Stimulated activated CD8-positive, alpha-beta memory T cell treated with anti-CD3 and anti-CD28 coated beads, Interleukin-15, amount 100 ng/mL, for 4 hours (primary cell): ENCODE measurements around the gene CARS2.
"Not testable (repeated sequence)": the region's sequence is repeated elsewhere in the genome, so short reads cannot be mapped to it uniquely, and the experiment has no call there.

Experiments
- DNase-seq, 2 donors: peaks; one replicate each; pipeline ENCODE4 v3.0.0-alpha.2; 2020; ENCODE audit warnings: low read depth in 2 of 2

The CARS2 gene

DNA sequence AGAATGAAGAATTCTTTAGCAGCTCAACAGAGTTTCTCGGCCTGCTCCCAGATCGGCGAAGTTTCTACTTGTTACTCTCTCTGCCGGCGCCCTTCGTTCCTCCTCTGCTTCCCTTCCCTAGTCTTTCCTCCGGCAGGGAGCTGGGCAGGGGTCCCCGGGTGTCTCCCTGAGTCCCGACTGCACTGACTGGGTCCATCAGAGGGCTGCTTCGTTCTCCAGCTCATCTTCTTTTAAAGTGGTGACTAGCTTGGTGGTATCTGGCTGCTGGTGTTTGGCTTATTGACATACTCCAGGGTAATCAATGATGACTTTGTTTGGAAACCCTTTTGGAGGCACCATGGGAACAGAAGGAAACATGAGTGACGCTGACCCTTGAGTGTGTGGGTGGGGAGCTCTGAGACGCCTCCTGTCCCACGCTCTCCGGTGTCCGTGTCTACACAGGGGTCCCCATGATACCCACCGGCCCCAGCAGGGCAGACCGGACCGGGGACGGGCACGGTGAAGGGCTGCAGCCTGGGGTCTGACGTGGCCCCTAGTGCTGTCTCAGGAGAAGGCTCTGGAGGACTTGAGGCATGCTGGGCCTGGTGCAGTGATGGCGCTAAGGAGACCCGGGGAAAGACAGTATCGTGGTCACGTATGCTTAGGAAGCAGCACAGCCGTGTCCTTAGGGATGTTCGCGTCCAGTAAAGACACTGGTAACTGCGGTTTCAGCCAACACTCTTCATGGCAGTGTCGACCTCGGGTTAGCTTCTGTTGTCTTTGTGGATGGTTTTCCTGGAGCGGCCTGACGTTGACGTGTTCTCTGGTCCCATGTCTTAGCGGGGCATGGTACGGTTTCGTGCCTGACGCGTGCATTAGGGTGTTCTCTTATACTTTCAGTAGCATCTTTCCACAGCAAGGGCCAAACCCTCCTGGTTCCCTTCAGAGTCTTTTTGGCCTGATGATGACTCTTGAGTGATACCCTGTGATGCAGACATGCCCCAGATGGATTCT lies 66.8 kb downstream of the CARS2 start:
- no peak for DNase-seq

DNA sequence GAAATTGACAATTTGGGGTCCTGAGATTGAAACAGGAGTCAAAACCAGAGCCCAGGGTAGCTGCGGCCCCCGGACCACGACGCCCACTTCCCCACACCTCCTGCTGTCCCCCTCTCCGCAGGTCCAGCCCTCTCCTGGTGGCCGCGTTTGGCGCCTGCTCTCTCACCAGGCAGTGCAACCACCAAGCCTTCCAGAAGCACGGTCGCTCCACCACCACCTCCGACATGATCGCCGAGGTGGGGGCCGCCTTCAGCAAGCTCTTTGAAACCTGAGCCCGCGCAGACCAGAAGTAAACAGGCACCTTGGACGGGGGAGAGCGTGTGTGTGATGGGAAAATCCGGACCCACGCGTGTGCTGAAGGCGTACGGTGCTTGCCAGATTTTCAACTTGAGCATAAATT lies 67.7 kb downstream of the CARS2 start:
- no peak for DNase-seq

DNA sequence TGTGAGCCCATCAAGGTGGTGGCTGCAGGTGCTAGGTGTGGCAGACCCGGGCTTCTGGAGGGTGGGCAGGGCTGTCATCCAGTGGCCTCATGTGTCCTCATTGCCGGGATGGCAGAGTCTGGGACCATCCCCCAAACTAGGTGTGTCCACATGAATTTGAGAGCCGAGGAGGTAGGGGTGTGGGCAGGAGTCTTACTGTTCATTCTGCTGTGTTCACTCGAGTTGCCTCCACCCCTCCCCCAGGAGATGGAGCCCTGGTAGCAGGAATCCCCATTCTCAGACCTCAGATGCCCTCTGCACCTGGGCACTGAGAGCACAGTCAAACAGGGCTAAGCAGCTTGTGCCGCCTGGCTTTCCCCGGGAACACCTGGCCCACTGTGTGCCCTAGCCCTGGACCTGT lies 68.2 kb downstream of the CARS2 start:
- no peak for DNase-seq

DNA sequence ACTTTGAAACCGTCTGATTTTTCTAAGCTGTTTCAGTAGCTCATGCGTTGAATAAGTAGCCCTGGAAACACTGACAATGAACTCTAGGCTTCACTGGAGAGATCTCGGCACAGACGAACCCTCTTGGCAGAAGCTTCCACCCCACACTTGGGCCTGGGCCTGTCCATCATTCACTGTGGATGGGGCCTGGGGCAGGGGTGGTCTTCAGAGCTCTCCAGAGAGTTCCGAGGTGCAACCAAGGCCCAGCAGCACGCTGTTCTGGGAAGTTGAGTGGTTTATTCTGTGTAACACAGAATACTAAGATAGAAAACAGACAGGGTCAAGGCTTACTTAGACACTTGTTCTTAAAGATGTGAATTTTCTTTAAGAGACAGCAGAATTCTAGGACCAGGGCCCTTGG lies 68.6 kb downstream of the CARS2 start:
- no peak for DNase-seq

DNA sequence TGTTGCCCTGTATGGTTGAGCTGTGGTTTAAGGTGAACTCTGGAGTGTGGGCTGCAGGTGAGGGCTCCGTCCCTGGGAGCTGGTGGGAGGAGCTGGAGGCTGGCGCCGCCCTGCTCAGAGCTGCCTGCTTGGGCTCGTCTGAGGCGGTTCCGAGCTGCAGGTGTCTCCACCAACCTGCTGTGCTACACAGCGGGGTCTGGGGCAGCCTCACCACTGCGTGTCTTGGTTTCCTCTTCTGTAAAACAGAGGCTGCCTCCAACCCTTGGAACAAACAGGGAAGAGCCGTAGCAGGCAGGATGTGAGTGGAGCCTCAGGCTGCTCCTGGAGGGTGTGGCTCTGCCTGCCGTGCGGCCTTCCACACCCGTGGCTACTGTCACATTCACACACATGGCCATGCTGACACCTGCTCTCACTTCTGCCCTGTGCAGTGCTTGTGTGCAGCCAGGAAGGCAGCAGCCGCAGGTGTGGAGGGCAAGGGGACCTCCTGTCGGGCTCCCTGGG lies 69.2 kb downstream of the CARS2 start:
- DNase-seq = no peak

DNA sequence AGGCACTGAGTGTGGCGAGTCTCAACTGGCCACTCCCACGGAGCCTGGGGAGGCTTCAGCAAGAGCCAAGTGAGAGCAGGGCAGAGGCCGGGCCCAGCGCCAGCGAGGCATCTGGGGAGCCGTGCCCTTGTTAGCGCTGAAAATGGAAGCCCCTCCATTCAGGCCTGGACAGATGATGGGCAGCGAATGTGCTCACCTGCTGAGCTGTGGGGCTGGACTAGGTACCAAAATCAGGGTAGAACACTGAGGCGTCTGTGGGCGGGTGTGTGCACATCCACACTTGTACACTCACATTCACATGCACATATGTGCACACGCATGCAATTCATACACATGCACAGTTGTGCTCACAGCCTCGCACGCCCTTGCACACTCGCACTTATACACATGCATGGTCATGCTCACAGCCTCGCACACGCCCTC lies 69.9 kb downstream of the CARS2 start:
- DNase-seq = no peak

DNA sequence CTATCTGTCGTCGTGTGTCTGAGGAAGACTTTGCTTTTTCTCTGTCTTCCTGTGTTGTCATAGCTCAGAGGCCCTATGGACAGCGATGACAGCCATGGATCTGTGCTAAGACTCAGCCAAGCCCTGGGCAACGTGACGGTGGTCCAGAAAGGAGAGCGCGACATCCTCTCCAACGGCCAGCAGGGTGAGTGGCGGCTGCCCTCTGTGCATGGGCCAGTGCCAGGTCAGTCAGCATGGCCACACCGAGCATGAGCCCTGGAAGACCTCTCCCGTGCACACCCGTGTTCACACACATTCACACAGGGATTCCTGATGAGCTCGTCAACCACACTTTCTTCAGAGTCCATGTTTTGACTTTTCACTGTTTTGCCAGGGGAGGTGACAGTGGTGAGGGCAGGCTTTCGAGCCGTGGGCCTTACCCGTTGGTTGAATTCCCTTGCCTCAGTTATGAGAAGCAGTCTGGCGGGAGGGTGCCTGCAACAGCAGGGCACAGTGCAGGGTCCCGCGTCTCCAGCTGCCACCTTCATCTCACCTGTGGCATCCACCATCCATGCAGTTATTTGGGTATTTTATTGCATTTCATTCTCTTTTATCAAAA lies 70.4 kb downstream of the CARS2 start:
- DNase-seq = no peak

DNA sequence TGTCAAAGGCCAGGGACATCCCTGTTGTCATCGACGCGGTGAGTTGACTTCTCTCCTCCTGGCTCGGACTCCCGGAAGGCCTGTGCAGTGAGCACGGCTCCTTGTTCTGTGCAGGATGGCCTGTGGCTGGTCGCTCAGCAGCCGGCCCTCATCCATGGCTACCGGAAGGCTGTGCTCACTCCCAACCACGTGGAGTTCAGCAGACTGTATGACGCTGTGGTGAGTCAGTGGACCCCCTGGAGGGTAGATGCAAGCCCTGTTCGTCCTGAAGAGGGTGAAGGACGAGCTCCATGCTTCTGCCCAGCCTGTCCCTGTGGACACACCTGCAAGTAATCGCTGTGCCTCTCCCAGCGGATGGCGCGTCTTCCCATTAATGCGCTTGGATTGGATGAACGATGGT lies 71.4 kb downstream of the CARS2 start:
- no peak for DNase-seq

DNA sequence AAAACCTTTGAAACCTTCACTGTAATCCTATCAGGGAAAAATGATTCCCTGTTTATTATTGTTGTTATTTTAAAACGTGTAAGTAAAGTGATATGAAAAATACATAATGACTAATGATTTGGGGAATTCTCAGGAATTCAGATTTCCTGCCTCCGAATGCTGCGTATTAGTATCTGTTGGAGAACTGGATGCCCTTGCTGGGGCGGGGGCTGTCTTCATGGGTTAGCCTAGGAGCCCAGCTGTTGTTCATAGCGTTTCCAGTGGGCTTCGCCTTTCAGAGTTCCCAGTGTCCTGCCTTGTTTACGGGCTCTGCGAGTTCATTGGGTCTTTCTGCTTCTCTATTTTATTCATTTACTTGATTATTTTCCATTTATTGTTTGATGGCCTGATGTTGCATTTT lies 72.1 kb downstream of the CARS2 start:
- DNase-seq = no peak

DNA sequence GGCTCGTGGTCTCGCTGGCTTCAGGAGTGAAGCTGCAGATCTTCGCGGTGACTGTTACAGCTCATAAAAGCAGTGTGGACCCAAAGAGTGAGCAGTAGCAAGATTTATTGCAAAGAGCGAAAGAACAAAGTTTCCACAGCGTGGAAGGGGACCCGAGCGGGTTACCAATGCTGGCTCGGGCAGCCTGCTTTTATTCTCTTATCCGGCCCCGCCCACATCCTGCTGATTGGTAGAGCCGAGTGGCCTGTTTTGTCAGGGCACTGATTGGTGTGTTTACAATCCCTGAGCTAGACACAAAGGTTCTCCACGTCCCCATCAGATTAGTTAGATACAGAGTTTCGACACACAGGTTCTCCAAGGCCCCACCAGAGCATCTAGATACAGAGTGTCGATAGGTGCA lies 73.7 kb downstream of the CARS2 start:
- DNase-seq = not testable (repeated sequence)

DNA sequence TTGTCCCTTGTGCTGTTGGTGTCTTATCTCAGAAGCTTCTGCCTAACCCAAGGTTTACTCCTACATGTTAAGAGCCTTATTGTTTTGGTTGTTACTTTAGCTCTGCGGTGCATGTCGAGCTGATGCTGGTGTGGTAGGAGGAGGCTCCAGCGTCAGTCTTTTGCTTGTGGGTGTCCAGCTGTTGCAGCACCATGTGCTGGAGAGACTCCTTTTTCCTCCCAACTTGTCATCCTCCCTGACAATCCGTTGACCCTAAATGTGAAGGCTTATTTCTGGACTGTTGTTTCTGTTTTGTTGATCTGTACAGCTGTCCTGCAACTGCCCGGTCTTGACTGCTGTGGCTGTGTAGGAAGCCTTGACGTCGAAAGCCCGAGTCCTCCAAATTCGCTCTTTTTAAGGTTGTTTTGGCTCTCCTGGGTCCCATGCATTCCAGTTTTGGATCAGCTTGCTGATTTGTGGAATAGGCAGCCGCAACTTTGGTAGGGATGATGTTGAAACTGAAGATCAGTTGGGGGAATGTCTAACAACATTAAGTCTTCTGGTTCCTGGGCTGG lies 75.3 kb downstream of the CARS2 start:
- DNase-seq = no peak

DNA sequence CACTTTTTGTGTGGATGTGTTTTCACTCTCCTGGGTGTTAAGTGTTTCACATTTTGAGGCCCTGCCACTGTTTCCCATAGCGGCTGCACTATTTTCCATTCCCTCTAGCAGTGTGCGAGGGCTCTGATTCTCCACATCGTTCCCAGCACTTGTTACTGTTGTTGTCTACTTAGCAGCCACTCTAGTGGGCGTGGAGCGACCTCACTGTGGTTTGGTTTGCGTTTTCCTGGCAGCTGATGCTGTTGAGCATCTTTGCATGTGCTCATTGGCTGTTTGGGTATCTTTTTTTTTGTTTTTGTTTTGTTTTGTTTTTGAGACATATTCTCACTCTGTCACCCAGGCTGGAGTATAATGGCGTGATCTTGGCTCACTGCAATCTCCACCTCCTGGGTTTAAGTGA lies 76.2 kb downstream of the CARS2 start:
- DNase-seq = no peak

DNA sequence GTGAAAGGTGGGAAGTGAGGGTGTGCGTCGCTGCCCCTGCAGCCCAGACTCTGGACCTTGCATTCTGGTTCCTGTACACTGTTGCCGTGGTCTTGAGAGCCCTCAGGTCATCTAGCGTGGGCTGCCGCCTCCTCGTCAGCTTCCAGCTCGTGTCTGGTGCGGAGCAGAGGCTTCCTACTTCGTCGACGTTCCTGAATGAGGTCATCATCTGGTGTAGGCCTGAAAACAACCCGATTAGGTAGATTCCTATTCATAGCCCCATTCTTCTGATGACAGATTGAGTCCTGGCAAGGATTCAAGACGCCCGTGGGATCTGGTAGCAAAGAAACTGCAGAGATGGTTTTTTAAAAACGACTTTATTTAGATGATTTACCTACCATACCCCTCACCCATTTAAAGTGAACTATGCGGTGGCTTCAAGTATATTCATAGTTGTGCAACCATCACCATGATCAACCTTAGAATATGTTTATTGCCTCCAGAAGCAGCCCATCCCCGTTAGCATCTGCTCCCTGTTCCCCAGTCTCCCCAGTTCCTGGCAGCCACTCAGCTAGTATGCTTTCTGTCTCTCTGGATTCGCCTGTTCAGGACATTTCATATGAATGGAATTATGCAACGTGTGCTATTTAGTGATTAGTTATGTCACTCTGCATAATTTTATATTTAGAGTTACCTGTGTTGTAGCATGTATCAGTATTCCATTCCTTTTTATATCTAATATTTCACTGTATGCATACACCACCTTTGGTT lies 76.8 kb downstream of the CARS2 start:
- no peak for DNase-seq

DNA sequence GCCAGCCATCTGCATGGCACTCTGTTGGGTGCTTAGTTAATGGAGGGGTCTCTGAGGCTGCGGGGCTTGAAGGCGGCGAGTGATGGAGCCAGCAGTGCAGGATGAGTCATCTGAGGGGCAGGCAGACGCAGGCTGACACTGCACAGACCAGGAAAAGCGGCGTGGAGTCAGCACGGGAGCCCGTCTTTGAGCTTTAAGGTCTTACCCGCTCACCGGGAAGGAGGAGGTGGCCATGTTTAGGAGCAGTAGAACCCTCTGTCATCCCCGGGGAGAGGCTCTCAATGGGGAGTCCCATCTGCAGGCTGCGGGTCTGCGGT lies 77.5 kb downstream of the CARS2 start:
- no peak for DNase-seq

DNA sequence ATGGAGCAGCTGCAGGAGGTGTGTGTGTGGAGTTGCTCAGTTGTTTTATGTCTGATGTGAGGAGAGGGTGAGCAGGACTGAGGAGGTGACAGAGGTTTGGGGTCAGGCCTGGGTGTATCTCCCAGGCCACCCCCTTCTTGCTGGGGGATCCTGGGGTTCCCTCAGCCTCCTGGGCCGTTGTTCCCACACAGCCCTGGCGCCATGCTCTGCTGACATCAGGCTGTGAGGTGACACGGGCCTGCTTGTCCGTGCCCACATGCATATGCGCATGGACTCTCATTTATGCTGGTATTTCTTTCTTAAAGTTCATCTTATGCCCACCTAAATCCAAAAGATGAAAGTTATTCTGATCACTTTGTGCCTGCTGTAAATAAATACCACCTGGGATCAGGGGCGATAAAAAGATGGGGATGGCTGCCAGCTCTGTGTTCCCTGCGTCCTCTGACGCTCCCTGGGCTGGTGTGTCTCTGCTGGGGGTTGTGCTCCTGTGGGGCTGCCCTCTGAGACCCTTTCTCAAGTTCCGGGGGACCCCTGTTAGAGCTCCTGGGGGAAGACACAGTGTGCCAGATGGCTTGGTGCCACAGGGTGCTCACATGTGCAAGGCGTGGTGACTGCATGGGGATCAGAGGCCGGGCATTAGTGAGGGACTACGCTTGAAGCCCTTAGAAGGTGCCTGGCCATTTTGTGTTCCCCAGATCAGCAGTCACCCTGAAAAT lies 78.0 kb downstream of the CARS2 start:
- no peak for DNase-seq

DNA sequence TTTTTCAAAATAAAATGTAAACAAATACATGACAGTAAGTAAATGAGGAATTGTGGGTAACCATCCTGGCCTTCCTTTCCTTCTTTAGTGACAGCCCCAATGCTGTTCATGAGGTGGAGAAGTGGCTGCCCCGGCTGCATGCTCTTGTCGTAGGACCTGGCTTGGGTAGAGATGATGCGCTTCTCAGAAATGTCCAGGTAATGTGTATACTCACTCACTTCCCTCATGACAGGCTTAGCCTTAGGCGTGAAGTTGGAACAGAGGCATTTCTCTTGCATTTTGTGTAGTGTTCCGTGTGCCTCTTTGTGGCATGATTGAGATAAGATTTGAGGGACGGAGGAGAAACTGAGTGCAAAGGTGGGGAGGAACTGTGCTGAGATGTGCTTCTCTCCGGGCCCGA lies 78.6 kb downstream of the CARS2 start:
- DNase-seq = no peak

DNA sequence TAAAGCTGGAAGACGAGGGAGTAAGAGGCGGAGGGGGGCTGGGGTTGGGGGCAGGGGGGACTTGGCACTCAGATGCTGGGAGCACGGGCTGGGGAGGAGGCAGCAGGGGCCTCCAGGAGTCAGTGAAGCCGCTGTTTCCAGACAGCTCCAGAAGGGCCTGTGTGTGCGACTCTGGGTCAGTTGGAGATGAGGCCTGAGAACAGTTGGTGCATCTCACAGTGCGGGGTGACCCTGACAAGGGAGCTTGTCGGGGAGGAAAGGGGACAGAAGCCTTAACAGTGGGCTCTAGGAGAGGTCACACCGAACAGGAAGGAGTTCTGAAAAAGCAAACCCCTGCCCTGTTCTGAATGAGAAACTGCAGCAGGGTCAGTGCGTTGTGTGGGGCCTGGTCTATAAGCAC lies 79.4 kb downstream of the CARS2 start:
- no peak for DNase-seq

DNA sequence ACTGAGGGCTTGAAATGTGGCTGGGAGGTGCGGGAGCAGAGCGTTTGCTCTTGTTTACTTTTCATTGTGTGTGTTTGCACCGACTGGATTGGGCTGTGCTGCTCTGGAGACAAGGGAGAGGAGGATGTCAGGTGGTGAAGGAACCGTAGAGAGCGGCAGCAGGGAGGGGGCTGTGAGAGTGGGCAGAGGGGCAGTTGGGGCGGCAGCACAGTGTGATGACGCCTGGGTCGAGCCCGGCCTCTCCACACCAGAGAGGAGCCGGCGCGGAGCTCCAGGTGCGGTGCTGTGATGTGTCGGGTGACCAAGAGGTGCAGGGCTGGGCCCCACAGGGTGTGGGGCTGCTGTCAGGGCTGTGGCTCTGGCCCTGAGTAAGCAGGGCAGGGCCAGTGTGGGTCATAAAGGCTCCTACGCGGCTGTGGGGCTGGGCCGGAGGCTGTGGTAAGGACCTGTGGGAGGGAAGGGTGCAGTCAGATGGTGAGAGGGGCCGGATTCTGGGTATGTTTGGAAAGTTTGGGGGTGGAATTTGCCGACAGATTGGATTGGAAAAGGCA lies 80.1 kb downstream of the CARS2 start:
- no peak for DNase-seq

DNA sequence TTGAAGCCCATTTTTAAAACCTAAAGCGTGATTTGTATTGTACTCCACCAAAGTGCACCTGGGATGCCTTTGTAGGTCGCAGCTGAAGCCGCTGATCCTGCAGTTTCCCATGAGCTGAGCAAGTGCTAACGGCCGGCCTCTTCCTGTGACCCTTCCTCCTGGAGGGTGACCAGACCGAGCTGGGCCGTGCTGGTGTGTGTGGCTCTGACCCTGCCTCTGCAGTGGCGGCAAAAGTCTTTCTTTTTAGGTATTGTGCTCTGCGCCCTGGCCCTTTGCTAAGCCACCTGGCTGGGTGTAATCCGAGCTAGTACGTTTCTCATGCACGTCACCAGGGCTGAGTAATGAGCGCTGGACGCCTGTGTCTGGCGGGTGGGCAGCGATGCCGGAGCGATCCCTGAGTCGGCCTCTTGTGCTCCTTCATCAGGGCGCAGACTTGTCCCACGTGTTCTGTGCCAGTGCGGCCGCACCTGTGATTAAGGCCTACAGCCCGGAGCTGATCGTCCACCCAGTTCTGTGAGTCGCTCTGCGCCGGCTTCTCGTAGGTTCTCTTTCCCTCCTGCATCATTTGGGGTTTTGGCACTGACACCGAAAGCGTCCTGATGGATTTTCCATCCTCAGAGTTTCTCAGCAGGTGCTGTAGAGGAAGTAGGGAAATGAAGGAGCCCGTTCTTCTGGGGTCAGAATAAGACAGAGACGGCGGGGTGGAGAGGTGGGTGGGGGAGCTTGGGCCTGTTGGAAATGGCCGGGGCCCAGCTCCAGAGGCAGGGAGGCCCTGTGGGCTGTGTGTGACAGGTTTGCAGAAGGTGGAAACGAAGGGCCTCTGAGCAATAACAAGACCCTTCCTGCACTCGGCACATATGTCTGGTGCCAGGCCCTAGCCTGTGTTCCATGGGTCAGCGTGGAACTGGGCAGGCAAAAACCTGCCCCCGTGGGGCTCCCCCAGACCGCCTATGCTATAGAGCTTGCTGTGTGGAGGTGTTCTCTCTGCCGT lies 80.9 kb downstream of the CARS2 start:
- DNase-seq = no peak

DNA sequence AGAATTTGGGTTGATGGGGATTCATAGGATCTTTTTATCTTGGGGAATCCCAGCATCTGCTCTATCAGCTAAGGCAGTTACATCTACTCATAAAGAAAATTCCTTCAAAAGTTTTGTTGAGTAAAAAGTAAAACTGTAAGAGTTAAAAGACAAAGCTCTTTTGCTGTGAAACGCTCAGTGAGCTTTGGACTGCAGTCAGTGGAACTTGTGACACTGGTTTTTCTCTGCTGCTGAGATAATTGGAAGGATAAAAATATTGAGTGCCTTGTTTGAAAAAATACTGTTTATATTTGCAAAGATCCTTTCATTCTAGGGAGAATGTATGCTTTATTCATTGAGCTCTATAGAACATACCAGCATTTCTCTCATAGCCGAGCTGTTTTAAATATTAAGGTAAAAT lies 85.3 kb downstream of the CARS2 start:
- DNase-seq = no peak
